ENCODE measurements around the gene SNX25.

Gene SNX25

GRCh38 chr4:185371702-185372101 lies 162.3 kb downstream of the SNX25 start:
- Mint-ChIP-seq H3K4me3 (no peak overlapping the region), H3K36me3 (ENCODE audit: low read depth) (no peaks in the 10 kb centered on the region), H3K9me3 (no peaks in the 10 kb centered on the region)

DNA sequence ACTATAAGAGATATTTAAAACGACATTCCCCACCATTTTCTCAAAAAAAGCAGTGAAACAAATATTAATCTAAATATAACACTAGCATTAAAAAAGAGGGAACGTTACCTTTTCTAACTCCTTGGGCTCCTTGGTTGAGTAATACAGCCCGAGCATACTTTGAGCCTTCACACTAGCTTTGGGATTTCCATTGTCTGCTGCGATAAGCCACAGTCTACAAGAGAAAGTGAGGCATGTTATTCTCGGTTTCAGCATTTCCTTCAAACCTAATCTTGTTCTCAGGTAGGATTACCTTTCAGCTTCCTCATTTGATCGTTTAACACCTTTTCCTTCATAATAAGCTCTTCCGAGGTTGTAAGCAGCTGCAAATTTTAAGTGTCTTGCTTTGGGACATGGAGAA lies 164.6 kb downstream of the SNX25 start:
- DNase-seq (ENCODE audit: low spot score), result no peak
- Mint-ChIP-seq H3K27me3 (ENCODE audit: low read depth) (no peaks in the 10 kb centered on the region), H3K27ac (no peak overlapping the region), H3K4me3 (no peak overlapping the region), H3K4me1 (ENCODE audit: low read depth) (peaks cover 1% of the 10 kb centered on the region), H3K36me3 (ENCODE audit: low read depth) (no peaks in the 10 kb centered on the region), H3K9me3 (no peaks in the 10 kb centered on the region)

More at GRCh38 chr4:185371702-185372101, 162.3 kb downstream of the SNX25 start:
- no peak overlapping the region for H3K27ac Mint-ChIP-seq
- DNase-seq (ENCODE audit: low spot score), result no peak
- H3K4me1 Mint-ChIP-seq (ENCODE audit: low read depth), result peaks cover 1% of the 10 kb centered on the region
- H3K27me3 Mint-ChIP-seq (ENCODE audit: low read depth), result no peaks in the 10 kb centered on the region

DNA sequence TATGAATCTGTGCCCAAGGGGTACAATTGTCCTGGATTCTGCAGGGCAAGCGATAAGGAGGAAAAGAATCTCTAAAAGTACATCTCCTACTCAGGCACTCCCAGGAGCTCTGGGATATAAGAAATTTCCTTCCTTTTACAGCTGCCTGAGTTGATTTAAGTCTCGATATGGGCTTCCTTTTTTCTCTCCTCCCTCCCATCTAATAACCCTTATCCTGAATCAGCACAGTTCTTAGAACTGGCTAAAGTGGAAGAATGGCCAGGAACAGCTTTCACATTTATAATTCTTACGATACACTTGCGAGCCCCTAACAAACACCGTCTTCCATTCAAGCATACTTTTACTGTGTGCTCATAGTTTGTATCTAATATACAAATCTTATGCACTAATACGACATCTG lies 165.2 kb downstream of the SNX25 start:
- Mint-ChIP-seq H3K4me3 (no peak overlapping the region), H3K36me3 (ENCODE audit: low read depth) (no peaks in the 10 kb centered on the region), H3K9me3 (no peaks in the 10 kb centered on the region), H3K27me3 (ENCODE audit: low read depth) (no peaks in the 10 kb centered on the region), H3K27ac (no peak overlapping the region), H3K4me1 (ENCODE audit: low read depth) (peaks cover 1% of the 10 kb centered on the region)
- DNase-seq (ENCODE audit: low spot score), result no peak

DNA sequence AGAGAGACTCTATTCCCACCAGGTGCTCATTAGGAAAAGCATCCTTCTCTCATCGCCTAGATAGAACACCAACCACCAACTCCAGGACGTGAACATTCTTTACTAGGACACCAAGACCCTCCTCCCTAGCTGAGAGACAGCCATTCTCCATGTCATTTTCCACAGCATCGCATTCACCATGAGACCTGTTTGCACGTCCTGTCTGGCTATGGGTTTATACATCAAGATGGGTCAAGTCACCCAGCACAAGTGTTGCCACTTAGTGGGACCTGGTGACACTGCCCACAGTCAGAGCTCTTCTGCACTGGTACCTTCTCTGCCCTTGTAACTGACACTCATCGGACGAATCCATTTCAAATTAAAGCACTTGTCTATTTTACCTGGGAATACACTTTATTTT lies 168.9 kb downstream of the SNX25 start:
- peaks cover 1% of the 10 kb centered on the region for H3K4me1 Mint-ChIP-seq (ENCODE audit: low read depth)
- no peak overlapping the region for H3K4me3 Mint-ChIP-seq
- H3K36me3 Mint-ChIP-seq (ENCODE audit: low read depth), result no peaks in the 10 kb centered on the region
- peaks cover 5% of the 10 kb centered on the region for H3K9me3 Mint-ChIP-seq
- H3K27me3 Mint-ChIP-seq (ENCODE audit: low read depth), result no peaks in the 10 kb centered on the region
- H3K27ac Mint-ChIP-seq, result no peak overlapping the region
- no peak for DNase-seq (ENCODE audit: low spot score)

GRCh38 chr4:185379326-185380295 lies 170.2 kb downstream of the SNX25 start:
- no peak for DNase-seq (ENCODE audit: low spot score)
- Mint-ChIP-seq H3K4me3 (no peak overlapping the region), H3K27ac (no peak overlapping the region), H3K9me3 (peaks cover 5% of the 10 kb centered on the region), H3K4me1 (ENCODE audit: low read depth) (peaks cover 6% of the 10 kb centered on the region), H3K36me3 (ENCODE audit: low read depth) (peaks cover 6% of the 10 kb centered on the region), H3K27me3 (ENCODE audit: low read depth) (no peaks in the 10 kb centered on the region)

- no peak for DNase-seq (ENCODE audit: low spot score)
- H3K4me3 Mint-ChIP-seq, result no peak overlapping the region
- H3K27me3 Mint-ChIP-seq (ENCODE audit: low read depth), result no peaks in the 10 kb centered on the region
- no peak overlapping the region for H3K27ac Mint-ChIP-seq
- H3K4me1 Mint-ChIP-seq (ENCODE audit: low read depth), result peaks cover 11% of the 10 kb centered on the region
- peaks cover 6% of the 10 kb centered on the region for H3K36me3 Mint-ChIP-seq (ENCODE audit: low read depth)
- H3K9me3 Mint-ChIP-seq, result peaks cover 5% of the 10 kb centered on the region
Observed at GRCh38 chr4:185380320-185380719, 170.9 kb downstream of the SNX25 start.

- no peak overlapping the region for H3K27ac Mint-ChIP-seq
- peaks cover 5% of the 10 kb centered on the region for H3K9me3 Mint-ChIP-seq
- H3K4me1 Mint-ChIP-seq (ENCODE audit: low read depth), result peaks cover 16% of the 10 kb centered on the region
Observed at GRCh38 chr4:185381288-185382196, 172.1 kb downstream of the SNX25 start.

GRCh38 chr4:185382754-185383153 lies 173.4 kb downstream of the SNX25 start:
- Mint-ChIP-seq H3K27ac (no peak overlapping the region), H3K4me3 (no peak overlapping the region), H3K9me3 (peaks cover 5% of the 10 kb centered on the region), H3K27me3 (ENCODE audit: low read depth) (no peaks in the 10 kb centered on the region), H3K4me1 (ENCODE audit: low read depth) (peaks cover 16% of the 10 kb centered on the region), H3K36me3 (ENCODE audit: low read depth) (peaks cover 6% of the 10 kb centered on the region)
- no peak for DNase-seq (ENCODE audit: low spot score)

More at GRCh38 chr4:185381288-185382196, 172.1 kb downstream of the SNX25 start:
- Mint-ChIP-seq H3K4me3 (no peak overlapping the region), H3K36me3 (ENCODE audit: low read depth) (peaks cover 6% of the 10 kb centered on the region), H3K27me3 (ENCODE audit: low read depth) (no peaks in the 10 kb centered on the region)
- DNase-seq (ENCODE audit: low spot score), result no peak

GRCh38 chr4:185383451-185383850 lies 174.1 kb downstream of the SNX25 start:
- peaks cover 6% of the 10 kb centered on the region for H3K36me3 Mint-ChIP-seq (ENCODE audit: low read depth)
- H3K4me1 Mint-ChIP-seq (ENCODE audit: low read depth), result peaks cover 16% of the 10 kb centered on the region
- H3K27me3 Mint-ChIP-seq (ENCODE audit: low read depth), result no peaks in the 10 kb centered on the region
- no peak overlapping the region for H3K4me3 Mint-ChIP-seq
- H3K9me3 Mint-ChIP-seq, result peaks cover 5% of the 10 kb centered on the region
- no peak overlapping the region for H3K27ac Mint-ChIP-seq
- no peak for DNase-seq (ENCODE audit: low spot score)

DNA sequence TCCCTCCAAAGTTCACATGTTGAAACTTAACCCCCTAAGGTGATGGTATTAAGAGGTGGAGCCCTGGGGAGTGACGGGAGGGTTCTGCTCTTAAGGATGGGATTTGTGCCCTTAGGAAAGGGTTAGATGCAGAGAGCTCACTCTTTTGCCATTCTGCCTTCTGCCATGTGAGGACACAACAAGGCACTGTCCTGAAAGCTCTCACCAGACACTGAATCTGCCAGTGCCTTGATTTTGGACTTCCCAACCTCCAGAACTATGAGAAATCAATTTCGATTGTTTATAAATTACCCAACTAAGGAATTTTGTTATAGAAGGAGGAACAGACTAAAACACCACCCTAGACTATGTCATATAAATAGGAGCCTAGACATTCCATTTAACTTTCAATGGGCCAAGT lies 174.7 kb downstream of the SNX25 start:
- no peak for DNase-seq (ENCODE audit: low spot score)
- H3K27me3 Mint-ChIP-seq (ENCODE audit: low read depth), result no peaks in the 10 kb centered on the region
- peaks cover 6% of the 10 kb centered on the region for H3K36me3 Mint-ChIP-seq (ENCODE audit: low read depth)
- no peak overlapping the region for H3K4me3 Mint-ChIP-seq
- peaks cover 16% of the 10 kb centered on the region for H3K4me1 Mint-ChIP-seq (ENCODE audit: low read depth)
- H3K9me3 Mint-ChIP-seq, result peaks cover 5% of the 10 kb centered on the region
- H3K27ac Mint-ChIP-seq, result no peak overlapping the region

GRCh38 chr4:185384930-185385331 lies 175.5 kb downstream of the SNX25 start:
- DNase-seq (ENCODE audit: low spot score), result no peak
- peak overlapping the region; percentile 71 for H3K4me3 Mint-ChIP-seq
- peaks cover 5% of the 10 kb centered on the region for H3K9me3 Mint-ChIP-seq
- no peaks in the 10 kb centered on the region for H3K27me3 Mint-ChIP-seq (ENCODE audit: low read depth)
- H3K36me3 Mint-ChIP-seq (ENCODE audit: low read depth), result peaks cover 6% of the 10 kb centered on the region
- no peak overlapping the region for H3K27ac Mint-ChIP-seq
- peaks cover 16% of the 10 kb centered on the region for H3K4me1 Mint-ChIP-seq (ENCODE audit: low read depth)

GRCh38 chr4:185387957-185388356 lies 178.6 kb downstream of the SNX25 start:
- H3K27me3 Mint-ChIP-seq (ENCODE audit: low read depth), result no peaks in the 10 kb centered on the region
- no peak overlapping the region for H3K4me3 Mint-ChIP-seq
- H3K9me3 Mint-ChIP-seq, result no peaks in the 10 kb centered on the region
- H3K4me1 Mint-ChIP-seq (ENCODE audit: low read depth), result peaks cover 19% of the 10 kb centered on the region
- DNase-seq (ENCODE audit: low spot score), result no peak
- peaks cover 9% of the 10 kb centered on the region for H3K36me3 Mint-ChIP-seq (ENCODE audit: low read depth)
- no peak overlapping the region for H3K27ac Mint-ChIP-seq

- Mint-ChIP-seq H3K36me3 (ENCODE audit: low read depth) (peaks cover 4% of the 10 kb centered on the region), H3K27me3 (ENCODE audit: low read depth) (no peaks in the 10 kb centered on the region), H3K4me1 (ENCODE audit: low read depth) (peaks cover 18% of the 10 kb centered on the region), H3K4me3 (no peak overlapping the region), H3K27ac (no peak overlapping the region), H3K9me3 (no peaks in the 10 kb centered on the region)
- no peak for DNase-seq (ENCODE audit: low spot score)
Observed at GRCh38 chr4:185390941-185391340, 181.5 kb downstream of the SNX25 start.

GRCh38 chr4:185392156-185392555 lies 182.8 kb downstream of the SNX25 start:
- Mint-ChIP-seq H3K27ac (no peak overlapping the region), H3K36me3 (ENCODE audit: low read depth) (peaks cover 5% of the 10 kb centered on the region), H3K27me3 (ENCODE audit: low read depth) (no peaks in the 10 kb centered on the region), H3K9me3 (no peaks in the 10 kb centered on the region), H3K4me3 (no peak overlapping the region), H3K4me1 (ENCODE audit: low read depth) (peaks cover 18% of the 10 kb centered on the region)
- DNase-seq (ENCODE audit: low spot score), result no peak

Measured in T-helper 2 cell treated with Interferon-gamma antibody and Interleukin-4, amounts not matched to agents 5 μg/mL and 100 μg/mL, for 36 hours (primary cell).